GM19238 (cell line): ENCODE data around the gene PCDH9.

ENCODE experiments used
- DNase-seq: peaks from one replicate; pipeline ENCODE4 v3.0.0; 2011; ENCODE audit warnings: low spot score; ENCODE audit not compliant: insufficient read length

PCDH9 gene

GRCh38 chr13:66348745-66349690 is 881.1 kb downstream of the PCDH9 start:
- no peak for DNase-seq

DNA sequence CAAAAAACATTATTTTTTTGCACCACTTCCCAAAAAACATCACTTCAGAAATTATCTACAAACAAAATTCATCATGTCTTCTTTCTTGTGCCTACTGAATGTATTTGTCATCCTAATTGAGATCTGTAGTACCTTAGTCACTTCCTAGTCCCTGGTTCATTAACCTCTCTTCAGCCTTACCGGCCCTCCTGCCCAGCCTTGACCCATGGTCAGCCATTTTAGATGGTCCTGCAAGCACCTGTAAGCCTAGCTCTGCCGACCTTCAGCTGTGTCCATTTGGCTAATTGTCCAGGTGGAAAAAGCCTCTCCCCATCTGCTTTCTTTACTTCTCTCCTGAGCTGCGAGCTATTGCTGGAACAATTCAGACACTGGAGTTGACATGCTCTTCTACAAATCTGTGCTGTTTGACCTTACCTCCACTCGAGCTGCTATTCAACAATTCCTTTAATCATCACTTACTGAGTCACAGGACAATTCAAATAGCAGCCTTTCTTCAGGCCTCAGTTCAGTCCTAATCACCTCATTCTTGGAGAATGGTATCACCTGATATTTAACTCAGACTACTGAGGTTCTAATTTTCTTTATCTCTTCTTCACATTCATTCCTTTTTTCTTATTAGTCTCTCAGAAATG is 882.5 kb downstream of the PCDH9 start:
- DNase-seq: no peak

DNA sequence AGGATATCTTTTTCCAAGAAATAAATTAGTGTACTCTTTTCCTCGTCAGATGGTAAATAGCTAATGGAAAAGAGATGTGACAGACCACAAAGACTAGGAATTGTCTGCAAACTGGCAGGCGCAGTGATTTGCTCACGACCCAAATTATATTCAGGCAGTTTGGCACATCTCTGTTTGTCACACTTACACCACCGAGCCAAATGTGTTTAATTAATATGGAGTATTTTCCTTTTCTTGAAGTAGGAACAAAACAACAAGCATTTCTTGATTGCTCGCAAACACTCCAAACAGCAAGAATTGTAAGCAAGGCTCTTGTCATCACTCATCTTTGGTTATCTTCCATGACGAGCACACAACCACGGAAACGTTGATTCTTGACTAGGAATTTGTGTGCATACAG is 884.2 kb downstream of the PCDH9 start:
- no peak for DNase-seq

GRCh38 chr13:66345518-66345810 is 884.7 kb downstream of the PCDH9 start:
- no peak for DNase-seq

DNA sequence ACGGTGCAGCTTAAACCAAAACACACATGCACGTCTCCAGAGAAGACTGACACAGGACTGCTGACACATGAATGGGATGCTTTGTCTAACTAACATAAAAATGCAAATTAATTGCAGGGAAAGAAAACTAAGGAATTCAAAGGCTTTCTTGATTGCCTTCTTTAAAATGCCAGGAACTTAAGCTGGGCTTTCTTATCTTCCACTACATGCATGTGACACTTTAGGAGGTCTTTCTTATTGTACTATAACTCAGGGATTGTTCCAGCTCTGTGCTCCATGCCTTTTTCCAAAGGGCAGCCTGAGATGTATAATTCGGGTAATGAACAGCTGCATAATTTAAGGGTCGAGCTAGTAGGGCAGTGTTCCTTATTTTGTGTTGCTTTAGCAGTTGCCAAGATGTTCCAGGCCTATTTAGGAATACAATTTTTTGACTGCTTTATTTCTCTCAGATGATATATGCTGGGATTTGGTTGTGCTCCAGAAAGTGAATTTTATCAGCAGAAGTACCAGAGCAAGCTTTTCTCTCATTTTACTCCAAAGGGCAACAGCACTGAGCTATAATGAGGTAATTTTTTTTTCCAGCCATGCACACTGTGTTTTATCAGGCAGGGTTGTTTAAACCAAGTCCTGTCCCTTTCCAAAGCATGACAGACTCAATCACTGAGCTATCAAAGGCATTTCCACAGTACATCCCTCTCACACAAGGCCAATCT is 885.2 kb downstream of the PCDH9 start:
- DNase-seq: no peak

DNA sequence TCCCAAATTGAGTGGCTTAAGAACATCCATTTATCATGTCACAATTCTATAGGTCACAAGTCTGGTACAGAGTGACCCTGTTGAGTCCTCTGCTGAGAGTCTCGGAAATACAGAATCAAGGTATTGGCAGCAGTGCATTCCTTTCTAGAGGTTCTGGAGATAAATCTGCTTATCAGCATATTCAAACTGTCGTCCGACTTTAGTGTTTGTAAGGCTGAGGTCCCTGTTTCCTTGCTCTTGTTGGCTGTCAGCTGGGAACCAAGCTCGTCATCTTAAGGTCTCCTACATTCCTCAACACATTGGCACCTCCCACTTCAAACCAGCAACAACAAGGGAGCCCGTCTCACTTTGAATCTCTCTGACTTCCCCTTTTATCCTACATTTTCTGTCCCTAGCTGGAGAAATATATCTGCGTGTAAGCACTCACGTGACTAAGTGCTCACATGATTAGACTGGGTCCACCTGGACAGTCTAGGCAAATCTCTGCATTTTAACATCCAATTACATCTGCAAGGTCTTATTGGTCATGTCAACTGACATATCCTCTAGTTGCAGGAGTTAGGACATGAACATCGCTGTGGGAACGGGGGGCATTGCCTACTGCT is 886.8 kb downstream of the PCDH9 start:
- no peak for DNase-seq

DNA sequence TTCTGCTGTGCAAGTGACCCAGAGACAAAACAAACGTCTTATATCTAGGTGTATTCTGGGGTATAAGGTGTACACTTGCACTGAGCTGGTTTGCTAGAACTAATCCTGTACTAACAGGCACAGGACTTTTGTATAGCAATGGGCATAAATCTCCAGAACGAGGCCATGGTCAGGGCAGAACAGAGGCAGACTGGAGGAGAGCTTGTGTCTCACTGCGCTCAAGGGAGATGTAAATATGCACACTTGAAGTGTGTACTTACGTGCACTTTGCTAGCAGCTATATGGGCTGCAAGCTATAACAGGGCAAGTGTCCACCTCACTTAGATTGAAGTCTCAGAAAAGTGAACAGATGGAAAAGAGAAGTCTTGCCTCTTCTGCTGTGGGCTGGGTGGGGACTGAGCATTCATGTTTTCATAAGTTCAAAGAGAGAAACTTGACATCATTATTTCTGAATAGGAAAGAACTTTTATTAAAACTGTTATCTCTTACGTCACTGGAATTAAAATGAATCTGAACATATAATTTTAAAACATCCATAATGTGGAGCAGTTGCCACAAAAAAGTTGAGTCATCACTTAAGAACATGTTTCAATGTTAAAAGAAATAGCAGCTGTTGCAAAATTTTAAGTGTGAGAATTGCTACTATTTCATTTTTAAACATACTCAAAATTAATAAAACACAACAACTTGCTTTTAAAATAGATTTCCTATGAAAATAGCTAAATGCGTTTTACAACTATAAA is 888.3 kb downstream of the PCDH9 start:
- no peak for DNase-seq

GRCh38 chr13:66339214-66339613 is 890.9 kb downstream of the PCDH9 start:
- no peak for DNase-seq

GRCh38 chr13:66338542-66338941 is 891.6 kb downstream of the PCDH9 start:
- no peak for DNase-seq

GRCh38 chr13:66335626-66336025 is 894.5 kb downstream of the PCDH9 start:
- no peak for DNase-seq

GRCh38 chr13:66329988-66330451 is 900.1 kb downstream of the PCDH9 start:
- DNase-seq: no peak

- no peak for DNase-seq
Observed at GRCh38 chr13:66328476-66328875, 901.7 kb downstream of the PCDH9 start.

DNA sequence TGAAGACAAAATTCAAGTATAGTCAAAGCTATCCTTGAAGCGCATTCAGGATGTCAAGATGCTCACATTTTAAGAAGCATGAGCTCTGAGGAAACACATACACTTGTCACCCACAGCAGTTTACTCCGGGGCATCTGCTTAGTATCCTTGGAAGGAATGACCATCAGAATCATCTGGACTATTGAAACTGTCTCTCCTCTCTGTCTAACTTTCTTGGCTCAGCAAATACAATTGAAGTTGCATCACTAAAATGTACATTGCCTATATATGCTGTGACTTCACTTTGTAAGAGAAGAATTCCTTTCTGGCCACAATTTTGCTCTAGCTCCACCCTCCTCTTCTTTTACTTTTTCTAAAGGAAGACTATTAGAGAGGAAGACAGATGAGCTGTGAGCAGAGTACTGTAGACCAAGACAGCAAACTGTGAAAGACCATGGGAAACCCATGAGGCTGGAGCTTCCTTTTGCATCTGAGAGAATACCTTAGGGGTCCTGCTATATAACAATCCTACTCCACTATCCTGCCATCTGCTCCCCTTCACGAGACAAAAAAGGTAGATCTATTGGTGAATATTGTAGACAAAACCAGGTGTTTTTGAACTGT is 906.3 kb downstream of the PCDH9 start:
- DNase-seq: no peak

- no peak for DNase-seq
Observed at GRCh38 chr13:66322936-66323335, 907.2 kb downstream of the PCDH9 start.

DNA sequence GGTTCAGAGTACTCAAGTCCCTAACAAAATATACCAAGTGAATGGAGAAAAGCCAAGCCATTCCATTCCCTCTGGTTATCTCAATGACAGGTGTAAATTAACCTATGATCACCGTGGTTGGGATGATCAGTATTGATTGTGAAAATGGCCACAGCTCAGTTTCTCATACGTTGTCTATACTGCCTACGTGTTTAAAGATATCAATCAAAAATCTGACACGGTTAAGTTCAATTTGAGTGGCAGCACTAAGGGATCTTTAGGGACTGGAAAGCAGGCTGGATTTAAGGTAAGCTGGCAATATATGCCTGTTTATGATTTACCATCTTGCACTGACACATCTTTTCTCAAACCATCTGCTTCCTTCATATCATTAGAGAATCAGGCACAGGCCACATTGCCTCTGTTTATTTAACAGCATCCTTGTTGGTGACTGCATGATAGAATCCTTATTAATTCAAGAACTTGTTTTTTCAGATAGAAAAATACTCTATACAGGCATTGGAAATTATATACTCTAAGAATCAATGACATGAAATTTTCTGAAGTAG is 907.9 kb downstream of the PCDH9 start:
- no peak for DNase-seq

GRCh38 chr13:66314911-66315310 is 915.2 kb downstream of the PCDH9 start:
- DNase-seq: no peak

DNA sequence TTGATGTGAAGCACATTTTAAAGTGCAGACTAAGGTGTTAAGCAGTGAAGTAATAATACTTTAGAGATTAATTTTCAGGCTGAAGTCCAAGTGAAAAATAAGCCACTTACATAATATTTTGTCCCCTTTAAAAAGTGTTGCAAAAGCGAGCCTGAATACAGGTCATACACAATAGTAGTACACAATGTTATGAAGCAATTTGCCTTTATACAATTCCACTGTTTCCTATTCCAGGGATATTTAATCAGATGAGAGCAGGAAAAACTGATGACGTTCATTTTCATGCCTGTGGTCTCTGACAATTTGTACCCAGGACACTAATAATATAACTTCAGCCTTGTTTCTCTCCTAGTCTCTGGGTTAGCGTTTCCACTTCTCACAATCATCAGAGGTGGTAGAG is 916.7 kb downstream of the PCDH9 start:
- DNase-seq: no peak

DNA sequence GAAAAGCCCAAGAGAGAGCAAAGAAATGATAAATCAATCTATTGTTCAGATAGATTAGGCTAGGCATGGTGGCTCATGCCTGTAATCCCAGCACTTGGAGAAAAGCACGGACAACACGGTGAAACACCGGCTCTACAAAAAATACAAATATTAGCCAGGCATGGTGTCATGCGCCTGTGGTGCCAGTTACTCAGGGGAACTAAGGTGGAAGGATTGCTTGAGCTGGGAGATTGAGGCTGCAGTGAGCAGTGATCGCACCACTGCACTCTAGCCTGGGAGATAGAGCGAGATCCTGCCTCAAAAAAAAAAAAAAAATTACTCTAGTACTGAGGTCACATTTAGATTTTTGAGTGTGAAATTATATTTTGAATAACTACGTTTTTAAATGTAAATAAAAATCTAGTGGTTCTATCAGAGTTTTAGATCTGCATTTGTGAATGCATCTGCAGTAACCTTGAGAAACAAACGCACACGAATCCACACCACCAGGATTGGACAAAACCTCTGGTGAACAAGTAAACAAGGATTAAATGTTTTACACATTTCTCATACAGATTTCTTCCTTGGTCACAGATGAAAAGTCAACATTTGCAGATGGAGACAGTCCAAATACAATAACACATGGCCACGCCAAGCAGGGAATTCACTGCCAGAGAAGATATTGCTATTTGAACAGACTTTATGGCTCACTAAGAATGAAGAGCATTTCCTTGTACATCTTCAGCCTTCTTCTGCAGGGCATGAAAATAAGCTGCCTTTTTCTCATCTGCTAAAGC is 917.6 kb downstream of the PCDH9 start:
- no peak for DNase-seq

GRCh38 chr13:66305961-66306617 is 924.0 kb downstream of the PCDH9 start:
- DNase-seq: no peak
